Dendritic cell treated with granulocyte-macrophage colony-stimulating factor and Interleukin-4, amounts not matched to agents 40 ng/mL and 50 ng/mL, for 4 days (primary cell): ENCODE measurements around the gene SYCP2L.
A peak's percentile ranks its signal among the peaks of the same experiment; 100 is the strongest.
"Not testable (repeated sequence)": the region's sequence is repeated elsewhere in the genome, so short reads cannot be mapped to it uniquely, and the experiment has no call there.

Experiments used
- H3K27ac Mint-ChIP-seq: one replicate; pipeline ENCODE4 v1.8.0; 2022; ENCODE audit warnings: mild to moderate bottlenecking, mixed read lengths
- H3K27me3 Mint-ChIP-seq: one replicate; pipeline ENCODE4 v1.8.0; 2022; ENCODE audit warnings: mild to moderate bottlenecking, mixed read lengths
- H3K36me3 Mint-ChIP-seq: one replicate; pipeline ENCODE4 v1.8.0; 2022; ENCODE audit warnings: low read depth, mixed read lengths
- H3K4me1 Mint-ChIP-seq: one replicate; pipeline ENCODE4 v1.8.0; 2022; ENCODE audit warnings: low read depth, mixed read lengths
- H3K4me3 Mint-ChIP-seq: one replicate; pipeline ENCODE4 v1.8.0; 2022; ENCODE audit warnings: mild to moderate bottlenecking, moderate library complexity, mixed read lengths
- H3K9me3 Mint-ChIP-seq: one replicate; pipeline ENCODE4 v1.8.0; 2022; ENCODE audit warnings: mixed read lengths
- intact Hi-C: fragments of 100-400 bp; cut with micrococcal nuclease; formaldehyde crosslinking; loops from one replicate; pipeline ENCODE4 v1.15.0; 2022

The SYCP2L gene

GRCh38 chr6:10886365-10886690, 524 bp upstream of the SYCP2L start:
- H3K9me3 Mint-ChIP-seq, H3K27ac Mint-ChIP-seq, H3K36me3 Mint-ChIP-seq: not testable (repeated sequence)
- intact Hi-C loops = loop anchor here (5.0 kb wide), 1 partner anchor 49 kb away; the partner anchor contains the start of gene MAK
- Mint-ChIP-seq H3K27me3 (peaks cover 62% of the 10 kb centered on the region), H3K4me1 (peaks cover 46% of the 10 kb centered on the region), H3K4me3 (peak overlapping the region; percentile 68)

DNA sequence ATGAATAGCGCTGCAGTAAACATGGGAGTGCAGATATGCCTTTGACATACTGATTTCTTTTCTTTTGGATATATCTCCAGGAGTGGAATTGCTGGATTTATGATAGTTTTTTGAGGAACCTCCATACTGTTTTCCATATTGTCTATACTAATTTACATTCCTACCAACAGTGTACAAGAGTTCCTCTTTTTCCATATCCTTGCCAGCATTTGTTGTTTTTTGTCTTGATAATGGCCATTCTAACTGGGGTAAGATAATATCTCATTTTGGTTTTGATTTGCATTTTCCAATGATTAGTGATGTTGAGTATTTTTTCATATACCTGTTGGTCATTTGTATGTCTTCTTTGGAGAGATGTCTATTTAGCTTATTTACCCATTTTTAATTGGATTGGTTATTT, 3.3 kb downstream of the SYCP2L start:
- no peaks in the 10 kb centered on the region for H3K36me3 Mint-ChIP-seq
- H3K27me3 Mint-ChIP-seq = peaks cover 34% of the 10 kb centered on the region
- no peak overlapping the region for H3K27ac Mint-ChIP-seq
- H3K4me3 Mint-ChIP-seq = peak overlapping the region; percentile 30
- intact Hi-C loops = no loop called here
- H3K4me1 Mint-ChIP-seq = peaks cover 23% of the 10 kb centered on the region
- H3K9me3 Mint-ChIP-seq = no peaks in the 10 kb centered on the region

GRCh38 chr6:10891960-10892359, 5.1 kb downstream of the SYCP2L start:
- Mint-ChIP-seq H3K4me1 (peaks cover 23% of the 10 kb centered on the region), H3K27ac (no peak overlapping the region), H3K4me3 (no peak overlapping the region), H3K27me3 (peaks cover 21% of the 10 kb centered on the region), H3K36me3 (no peaks in the 10 kb centered on the region), H3K9me3 (no peaks in the 10 kb centered on the region)
- intact Hi-C loops = no loop called here

DNA sequence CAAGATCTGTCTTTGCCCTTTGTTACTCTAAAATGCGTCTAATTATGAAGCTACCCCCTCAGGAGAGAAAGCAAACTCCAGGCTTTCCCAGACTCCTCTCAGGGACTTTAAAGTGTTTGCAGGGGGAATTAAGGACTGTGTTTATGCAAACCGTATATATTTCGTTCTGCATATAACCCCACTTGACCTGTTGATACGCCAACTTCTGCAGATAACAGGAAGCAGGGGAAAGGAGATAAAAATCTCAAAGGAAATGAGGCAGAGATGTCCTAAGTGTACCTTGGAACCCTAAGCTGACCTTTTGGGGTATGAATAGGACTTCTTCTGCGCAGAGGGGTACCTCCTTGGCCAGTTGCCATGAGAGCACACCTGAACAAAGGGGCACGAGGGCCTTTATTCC, 8.1 kb downstream of the SYCP2L start:
- Mint-ChIP-seq H3K27me3 (peaks cover 7% of the 10 kb centered on the region), H3K36me3 (no peaks in the 10 kb centered on the region), H3K4me1 (peaks cover 5% of the 10 kb centered on the region), H3K9me3 (no peaks in the 10 kb centered on the region), H3K4me3 (no peak overlapping the region), H3K27ac (no peak overlapping the region)
- intact Hi-C loops = no loop called here

GRCh38 chr6:10896691-10897090, 9.8 kb downstream of the SYCP2L start:
- no peaks in the 10 kb centered on the region for H3K9me3 Mint-ChIP-seq
- H3K4me3 Mint-ChIP-seq = no peak overlapping the region
- H3K27ac Mint-ChIP-seq = no peak overlapping the region
- intact Hi-C loops = no loop called here
- peaks cover 7% of the 10 kb centered on the region for H3K27me3 Mint-ChIP-seq
- H3K36me3 Mint-ChIP-seq = no peaks in the 10 kb centered on the region
- peaks cover 11% of the 10 kb centered on the region for H3K4me1 Mint-ChIP-seq

- Mint-ChIP-seq H3K4me3 (peak overlapping the region; percentile 62), H3K27ac (peak overlapping the region; percentile 63)
Observed at GRCh38 chr6:10901770-10902169, 14.9 kb downstream of the SYCP2L start.

GRCh38 chr6:10904015-10904414, 17.2 kb downstream of the SYCP2L start:
- Mint-ChIP-seq H3K9me3 (no peaks in the 10 kb centered on the region), H3K36me3 (no peaks in the 10 kb centered on the region)

More at GRCh38 chr6:10901770-10902169, 14.9 kb downstream of the SYCP2L start:
- Mint-ChIP-seq H3K9me3 (no peaks in the 10 kb centered on the region), H3K4me1 (peaks cover 18% of the 10 kb centered on the region), H3K27me3 (peaks cover 3% of the 10 kb centered on the region), H3K36me3 (no peaks in the 10 kb centered on the region)
- intact Hi-C loops = loop anchor here (5.0 kb wide), 1 partner anchor 64 kb away; the partner anchor contains the start of gene MAK

DNA sequence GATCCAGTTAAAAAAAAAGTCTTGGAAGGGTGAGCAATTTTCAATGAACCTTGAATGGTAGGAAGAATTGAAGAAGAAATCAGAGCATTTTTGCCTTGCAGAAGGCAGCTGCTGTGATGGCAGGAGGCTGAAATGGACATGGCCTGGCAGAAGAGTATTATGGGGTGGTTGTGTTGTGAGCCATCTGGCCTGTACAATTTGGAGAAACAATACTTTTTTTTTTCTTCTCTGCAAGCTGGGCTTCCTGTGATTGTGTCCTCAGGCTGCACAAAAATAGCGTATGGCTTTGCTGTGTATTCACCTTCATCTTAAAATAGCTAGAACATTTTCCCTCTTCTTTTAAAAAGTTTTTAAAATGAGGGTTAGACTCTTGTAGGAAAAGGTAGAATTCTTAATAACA, 21.4 kb downstream of the SYCP2L start:
- no peaks in the 10 kb centered on the region for H3K9me3 Mint-ChIP-seq
- H3K27ac Mint-ChIP-seq = no peak overlapping the region
- H3K4me1 Mint-ChIP-seq = no peaks in the 10 kb centered on the region
- intact Hi-C loops = no loop called here
- no peaks in the 10 kb centered on the region for H3K36me3 Mint-ChIP-seq
- no peak overlapping the region for H3K4me3 Mint-ChIP-seq
- peaks cover 13% of the 10 kb centered on the region for H3K27me3 Mint-ChIP-seq

More at GRCh38 chr6:10904015-10904414, 17.2 kb downstream of the SYCP2L start:
- intact Hi-C loops = loop anchor here (5.0 kb wide), 1 partner anchor 67 kb away; the partner anchor contains the start of gene MAK
- peaks cover 6% of the 10 kb centered on the region for H3K27me3 Mint-ChIP-seq
- no peak overlapping the region for H3K4me3 Mint-ChIP-seq
- H3K27ac Mint-ChIP-seq = no peak overlapping the region
- H3K4me1 Mint-ChIP-seq = peaks cover 18% of the 10 kb centered on the region

- intact Hi-C loops, H3K4me1 Mint-ChIP-seq, H3K36me3 Mint-ChIP-seq, H3K27ac Mint-ChIP-seq, H3K4me3 Mint-ChIP-seq: not testable (repeated sequence)
- peaks cover 21% of the 10 kb centered on the region for H3K27me3 Mint-ChIP-seq
- peaks cover 10% of the 10 kb centered on the region for H3K9me3 Mint-ChIP-seq
Observed at GRCh38 chr6:10919520-10919919, 32.7 kb downstream of the SYCP2L start.

- intact Hi-C loops = no loop called here
- Mint-ChIP-seq H3K4me3 (no peak overlapping the region), H3K27me3 (peaks cover 25% of the 10 kb centered on the region), H3K27ac (no peak overlapping the region), H3K4me1 (no peaks in the 10 kb centered on the region), H3K36me3 (no peaks in the 10 kb centered on the region), H3K9me3 (peaks cover 1% of the 10 kb centered on the region)
Observed at GRCh38 chr6:10933126-10933525, 46.3 kb downstream of the SYCP2L start.

- Mint-ChIP-seq H3K36me3 (no peaks in the 10 kb centered on the region), H3K27me3 (peaks cover 15% of the 10 kb centered on the region), H3K27ac (no peak overlapping the region), H3K4me1 (no peaks in the 10 kb centered on the region), H3K9me3 (no peaks in the 10 kb centered on the region), H3K4me3 (no peak overlapping the region)
- intact Hi-C loops = no loop called here
Observed at GRCh38 chr6:10939840-10940239, 53.0 kb downstream of the SYCP2L start.

GRCh38 chr6:10945845-10946244, 59.0 kb downstream of the SYCP2L start:
- intact Hi-C loops = no loop called here
- H3K27ac Mint-ChIP-seq = no peak overlapping the region
- no peak overlapping the region for H3K4me3 Mint-ChIP-seq
- no peaks in the 10 kb centered on the region for H3K9me3 Mint-ChIP-seq
- no peaks in the 10 kb centered on the region for H3K36me3 Mint-ChIP-seq
- H3K4me1 Mint-ChIP-seq = no peaks in the 10 kb centered on the region
- H3K27me3 Mint-ChIP-seq = peaks cover 7% of the 10 kb centered on the region

DNA sequence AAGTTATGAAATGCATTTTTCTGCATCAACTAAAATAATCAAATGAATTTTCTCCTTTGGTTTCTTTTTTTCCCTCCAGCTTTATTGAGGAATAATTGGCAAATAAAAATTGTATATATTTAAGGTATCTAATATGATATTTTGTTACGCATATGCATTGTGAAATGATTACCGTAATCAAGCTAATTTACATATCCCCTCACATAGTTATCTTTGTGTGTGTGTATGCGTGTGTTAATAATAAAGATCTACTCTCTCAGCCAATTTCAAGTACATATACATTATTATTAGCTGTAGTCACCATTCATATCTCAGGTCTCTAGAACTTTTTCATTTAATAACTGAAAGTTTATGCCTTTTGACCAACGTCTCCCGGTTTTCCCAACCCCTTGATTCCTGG, 61.1 kb downstream of the SYCP2L start:
- intact Hi-C loops = no loop called here
- Mint-ChIP-seq H3K4me1 (no peaks in the 10 kb centered on the region), H3K36me3 (no peaks in the 10 kb centered on the region), H3K4me3 (no peak overlapping the region), H3K27ac (no peak overlapping the region), H3K9me3 (no peaks in the 10 kb centered on the region), H3K27me3 (peaks cover 9% of the 10 kb centered on the region)

GRCh38 chr6:10949579-10950490, 63.0 kb downstream of the SYCP2L start:
- H3K27me3 Mint-ChIP-seq = peaks cover 12% of the 10 kb centered on the region
- H3K9me3 Mint-ChIP-seq = peaks cover 8% of the 10 kb centered on the region
- no peaks in the 10 kb centered on the region for H3K4me1 Mint-ChIP-seq
- H3K27ac Mint-ChIP-seq = no peak overlapping the region
- intact Hi-C loops = loop anchor here (10.0 kb wide), 1 partner anchor 115 kb away; no protein-coding TSS in a partner anchor
- no peaks in the 10 kb centered on the region for H3K36me3 Mint-ChIP-seq
- no peak overlapping the region for H3K4me3 Mint-ChIP-seq
